Measurements from ENCODE around the gene RAB11A. TPM values are rescaled to one million over a fixed set of nuclear protein-coding genes. Genes with fewer than 3 reads are reported as not detected.

The RAB11A gene
- total RNA-seq, 1 donor from 2014 or later: 317 TPM

- peak overlapping the region; percentile 39 for H3K4me3 Mint-ChIP-seq (ENCODE audit: unreplicated experiment)
- H3K27ac Mint-ChIP-seq (ENCODE audit: unreplicated experiment): peak overlapping the region; percentile 82
- H3K27me3 Mint-ChIP-seq (ENCODE audit: unreplicated experiment): peaks cover 4% of the 10 kb centered on the region
- no peaks in the 10 kb centered on the region for H3K36me3 Mint-ChIP-seq (ENCODE audit: unreplicated experiment)
- DNase-seq (ENCODE audit: extremely low spot score, unreplicated experiment): no peak
- H3K9me3 Mint-ChIP-seq (ENCODE audit: unreplicated experiment): no peaks in the 10 kb centered on the region
- H3K4me1 Mint-ChIP-seq (ENCODE audit: unreplicated experiment): peaks cover 67% of the 10 kb centered on the region
- no peak for TF ChIP-seq CTCF (IDR thresholded peaks at IDR 0.05)
Observed at GRCh38 chr15:65833501-65834205, 35.6 kb upstream of the RAB11A start.

- Mint-ChIP-seq H3K36me3 (ENCODE audit: unreplicated experiment) (no peaks in the 10 kb centered on the region), H3K9me3 (ENCODE audit: unreplicated experiment) (no peaks in the 10 kb centered on the region), H3K4me3 (ENCODE audit: unreplicated experiment) (no peak overlapping the region), H3K27me3 (ENCODE audit: unreplicated experiment) (peaks cover 4% of the 10 kb centered on the region), H3K4me1 (ENCODE audit: unreplicated experiment) (peaks cover 62% of the 10 kb centered on the region), H3K27ac (ENCODE audit: unreplicated experiment) (peak overlapping the region; percentile 82)
- DNase-seq (ENCODE audit: extremely low spot score, unreplicated experiment): no peak
- TF ChIP-seq CTCF (IDR thresholded peaks at IDR 0.05): no peak
Observed at GRCh38 chr15:65834603-65835282, 34.5 kb upstream of the RAB11A start.

- Mint-ChIP-seq H3K4me1 (ENCODE audit: unreplicated experiment) (peaks cover 58% of the 10 kb centered on the region), H3K36me3 (ENCODE audit: unreplicated experiment) (no peaks in the 10 kb centered on the region), H3K27ac (ENCODE audit: unreplicated experiment) (peak overlapping the region; percentile 52), H3K27me3 (ENCODE audit: unreplicated experiment) (peaks cover 4% of the 10 kb centered on the region), H3K9me3 (ENCODE audit: unreplicated experiment) (no peaks in the 10 kb centered on the region), H3K4me3 (ENCODE audit: unreplicated experiment) (no peak overlapping the region)
- no peak for TF ChIP-seq CTCF (IDR thresholded peaks at IDR 0.05)
- no peak for DNase-seq (ENCODE audit: extremely low spot score, unreplicated experiment)
Observed at GRCh38 chr15:65835447-65835846, 33.8 kb upstream of the RAB11A start.

- no peaks in the 10 kb centered on the region for H3K36me3 Mint-ChIP-seq (ENCODE audit: unreplicated experiment)
- DNase-seq (ENCODE audit: extremely low spot score, unreplicated experiment): no peak
- H3K4me3 Mint-ChIP-seq (ENCODE audit: unreplicated experiment): no peak overlapping the region
- no peak overlapping the region for H3K27ac Mint-ChIP-seq (ENCODE audit: unreplicated experiment)
- peaks cover 59% of the 10 kb centered on the region for H3K4me1 Mint-ChIP-seq (ENCODE audit: unreplicated experiment)
- H3K9me3 Mint-ChIP-seq (ENCODE audit: unreplicated experiment): no peaks in the 10 kb centered on the region
- TF ChIP-seq CTCF (IDR thresholded peaks at IDR 0.05): peak; percentile 23
- peaks cover 4% of the 10 kb centered on the region for H3K27me3 Mint-ChIP-seq (ENCODE audit: unreplicated experiment)
Observed at GRCh38 chr15:65836665-65837064, 32.6 kb upstream of the RAB11A start.
